Activated CD4-positive, alpha-beta T cell treated with anti-CD3 and anti-CD28 coated beads, Interleukin-2, amount 50 U/mL, for 1 hour (primary cell): ENCODE data around the gene HLA-DPB1.
"Not testable (repeated sequence)": the region's sequence is repeated elsewhere in the genome, so short reads cannot be mapped to it uniquely, and the experiment has no call there.

Experiments
- DNase-seq: peaks from one replicate; pipeline ENCODE4 v3.0.0-alpha.2; 2020

Gene HLA-DPB1

DNA sequence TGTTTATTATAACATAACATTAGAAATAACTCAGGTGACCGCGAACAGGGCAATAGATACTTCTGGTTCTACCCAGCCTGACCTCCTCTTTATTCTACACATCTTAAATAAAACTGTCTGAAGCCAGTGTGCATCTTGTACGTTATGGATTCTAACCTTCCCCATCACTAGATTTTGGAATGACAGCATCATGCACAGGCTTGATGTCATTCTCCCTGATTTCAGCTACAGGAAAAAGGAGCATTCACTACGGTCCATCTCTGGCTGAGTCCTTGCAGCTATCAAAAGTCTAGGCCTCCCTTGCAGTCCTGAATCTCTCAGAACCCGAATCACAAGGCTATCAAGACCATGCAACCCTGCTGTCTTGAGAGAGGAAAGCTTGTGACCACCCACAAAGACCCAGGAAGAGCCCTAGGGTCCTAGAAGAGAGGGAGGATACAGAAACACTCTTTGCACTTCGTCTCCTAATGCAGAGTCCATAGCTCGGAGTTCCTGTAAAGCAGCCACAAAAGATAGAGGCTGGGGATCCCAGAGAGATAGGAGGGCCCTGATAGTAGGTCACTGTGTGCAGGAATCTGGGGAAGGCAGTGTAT is 3.2 kb upstream of the HLA-DPB1 start:
- DNase-seq = no peak

DNA sequence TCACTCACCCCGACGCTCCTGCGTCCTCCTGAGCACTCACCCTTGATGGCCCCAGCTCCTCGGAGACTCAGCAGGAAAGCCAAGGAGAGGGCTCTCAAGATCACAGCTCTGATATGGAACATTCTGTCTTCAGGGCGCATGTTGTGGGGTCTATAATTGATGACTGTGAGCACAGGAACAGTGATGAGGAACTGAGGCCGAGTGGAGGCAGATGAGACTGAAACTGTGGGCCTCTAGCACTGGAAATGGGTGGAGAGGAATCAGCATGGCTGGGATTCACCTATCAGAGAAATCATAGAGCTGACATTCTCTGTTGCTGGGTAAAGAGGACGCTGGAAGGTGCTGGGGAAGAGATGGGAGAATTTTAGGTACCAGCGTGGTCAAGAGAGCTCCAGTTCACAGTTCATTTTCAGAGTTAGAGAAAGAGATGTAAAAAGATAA is 2.3 kb upstream of the HLA-DPB1 start, which contains the start of gene HLA-DPA1:
HLA-DPA1 (minus strand) TSS at position 219 of the 441 bp plus-strand sequence.
- peak; percentile 8 for DNase-seq

- DNase-seq = no peak
Measured at GRCh38 chr6:33075208-33075567, 602 bp upstream of the HLA-DPB1 start.

- DNase-seq = no peak
Measured at GRCh38 chr6:33076406-33076934, 680 bp downstream of the HLA-DPB1 start.

- no peak for DNase-seq
Measured at GRCh38 chr6:33077908-33078307, 2.1 kb downstream of the HLA-DPB1 start.

DNA sequence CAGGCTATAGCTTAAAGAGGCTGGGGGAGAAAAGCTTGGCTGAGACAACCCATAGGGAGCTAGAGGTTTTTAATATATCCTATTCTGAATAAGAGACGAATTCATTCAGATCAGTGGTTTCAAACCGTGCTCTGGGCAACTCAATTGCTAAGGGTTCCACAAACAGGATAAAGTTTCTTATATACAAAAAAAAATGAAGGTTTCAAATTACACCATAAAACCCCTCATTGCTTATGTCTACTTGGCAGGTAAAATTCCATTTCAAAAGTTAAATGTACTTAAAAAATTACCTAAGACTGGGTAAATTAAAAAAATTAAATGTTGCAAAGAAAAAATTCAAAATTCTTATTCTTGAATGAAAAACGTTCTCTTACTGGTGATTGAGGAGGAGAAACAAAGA is 2.7 kb downstream of the HLA-DPB1 start:
- DNase-seq = no peak

- DNase-seq = no peak
Measured at GRCh38 chr6:33078919-33079521, 3.2 kb downstream of the HLA-DPB1 start.

DNA sequence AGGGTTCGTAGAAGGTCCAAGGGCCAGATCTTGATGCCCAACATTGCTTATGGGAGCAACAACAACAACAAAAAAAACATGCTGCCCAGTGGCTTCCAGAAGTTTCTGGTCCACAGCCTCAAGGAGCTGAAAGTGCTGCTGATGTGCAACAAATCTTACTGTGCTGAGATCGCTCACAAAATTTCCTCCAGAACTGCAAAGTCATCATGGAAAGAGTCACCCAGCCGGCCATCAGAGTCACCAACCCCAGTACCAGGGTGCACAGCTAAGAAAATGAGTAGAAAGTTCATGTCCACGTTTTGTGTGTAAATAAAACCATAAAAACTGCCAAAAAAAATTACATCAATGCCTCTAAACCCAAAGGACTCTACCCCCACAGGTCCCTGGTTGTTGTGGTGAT is 3.8 kb downstream of the HLA-DPB1 start:
- no peak for DNase-seq

GRCh38 chr6:33080127-33081089 is 4.6 kb downstream of the HLA-DPB1 start:
- no peak for DNase-seq

DNA sequence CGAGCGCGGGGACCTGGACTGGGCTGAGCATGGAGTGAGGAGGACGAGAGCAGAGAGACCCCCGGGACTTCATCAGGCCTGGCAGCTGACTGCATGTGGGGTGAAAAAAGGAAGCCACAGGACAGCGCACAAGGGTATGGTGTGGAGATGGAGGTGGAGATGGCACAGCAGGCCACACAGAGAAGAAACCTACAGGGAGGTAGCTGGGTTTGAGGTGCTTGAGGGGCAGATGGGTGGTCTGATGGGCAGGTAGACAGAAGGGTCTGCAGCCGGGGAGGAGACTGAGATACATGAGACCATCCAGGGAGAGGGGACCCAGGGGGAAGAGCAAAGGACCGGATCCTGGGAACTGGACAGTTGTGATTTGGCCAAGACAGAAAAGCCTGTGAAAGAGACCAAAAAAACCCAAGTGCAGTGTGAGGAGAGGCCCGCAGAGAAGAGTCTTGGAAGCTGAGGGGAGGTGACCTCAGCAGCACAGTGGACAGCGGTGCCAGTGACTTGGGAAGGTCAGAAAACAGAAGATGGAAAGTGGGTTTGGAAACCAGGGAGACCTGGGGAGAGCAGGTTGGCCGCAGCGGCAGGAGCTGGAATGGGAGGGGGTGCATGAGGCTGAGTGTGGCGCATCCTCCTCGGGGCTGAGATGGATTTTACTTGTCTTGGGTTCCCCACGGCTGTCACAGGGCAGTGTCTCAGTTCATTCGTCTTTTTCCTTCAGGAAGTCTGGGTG is 5.5 kb downstream of the HLA-DPB1 start:
- DNase-seq = no peak

- no peak for DNase-seq
Measured at GRCh38 chr6:33082702-33083101, 6.9 kb downstream of the HLA-DPB1 start.

DNA sequence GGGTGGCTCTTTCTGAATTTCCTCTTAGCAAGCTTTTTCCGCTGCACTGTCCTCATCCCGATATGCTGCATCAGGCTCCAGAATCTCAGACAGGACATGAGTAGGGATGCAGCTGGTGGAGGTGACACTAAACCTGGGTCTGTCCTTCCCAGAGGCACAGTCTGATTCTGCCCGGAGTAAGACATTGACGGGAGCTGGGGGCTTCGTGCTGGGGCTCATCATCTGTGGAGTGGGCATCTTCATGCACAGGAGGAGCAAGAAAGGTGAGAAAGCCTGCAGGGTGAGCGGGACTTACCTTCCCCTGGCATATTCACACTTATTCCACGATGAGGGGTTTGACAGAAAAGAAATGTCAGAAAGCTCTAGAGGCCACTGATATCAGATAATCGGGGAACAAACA is 9.8 kb downstream of the HLA-DPB1 start:
- no peak for DNase-seq

GRCh38 chr6:33088258-33088930 is 12.6 kb downstream of the HLA-DPB1 start:
- no peak for DNase-seq

GRCh38 chr6:33088931-33089620 is 13.3 kb downstream of the HLA-DPB1 start:
- no peak for DNase-seq

DNA sequence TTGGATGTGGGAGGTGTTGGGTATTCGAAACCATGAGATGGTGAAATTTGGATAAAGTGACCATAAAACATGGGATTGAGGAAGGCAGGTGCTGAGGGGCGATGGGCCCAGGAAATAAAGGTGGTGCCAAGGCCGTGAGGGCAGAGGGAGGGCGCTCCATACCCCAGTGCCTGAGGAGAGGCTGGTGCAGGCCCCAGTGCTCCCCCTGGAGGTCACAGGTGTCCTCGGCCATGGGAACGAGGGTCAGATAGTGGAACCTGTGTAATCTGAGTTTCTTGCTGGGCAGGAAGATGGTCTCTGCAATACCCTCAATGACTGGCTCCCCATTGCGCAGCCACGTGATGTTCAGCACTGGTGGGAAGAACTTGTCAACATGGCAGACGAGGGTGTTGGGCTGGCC is 16.2 kb downstream of the HLA-DPB1 start:
- peak; percentile 64 for DNase-seq

DNA sequence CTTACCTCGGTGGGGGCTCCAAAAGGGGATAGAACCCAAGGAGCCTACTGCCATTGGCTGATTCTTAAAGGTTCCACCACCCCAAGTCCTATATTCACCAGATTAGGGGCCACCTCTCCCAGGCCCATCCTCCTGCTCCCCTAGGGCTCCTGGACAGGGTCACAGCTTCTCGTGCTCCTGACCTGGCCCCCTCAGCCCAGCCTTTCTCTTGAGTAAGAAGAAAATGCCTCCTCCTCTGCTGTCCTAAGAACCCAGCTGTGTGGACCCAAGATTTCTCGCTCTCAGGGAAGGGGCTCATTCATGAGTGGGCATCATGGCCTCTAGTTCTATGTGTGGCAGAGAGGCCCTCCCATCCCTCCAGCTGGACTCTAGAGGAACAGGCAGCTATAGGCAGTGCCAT is 16.6 kb downstream of the HLA-DPB1 start:
- no peak for DNase-seq

DNA sequence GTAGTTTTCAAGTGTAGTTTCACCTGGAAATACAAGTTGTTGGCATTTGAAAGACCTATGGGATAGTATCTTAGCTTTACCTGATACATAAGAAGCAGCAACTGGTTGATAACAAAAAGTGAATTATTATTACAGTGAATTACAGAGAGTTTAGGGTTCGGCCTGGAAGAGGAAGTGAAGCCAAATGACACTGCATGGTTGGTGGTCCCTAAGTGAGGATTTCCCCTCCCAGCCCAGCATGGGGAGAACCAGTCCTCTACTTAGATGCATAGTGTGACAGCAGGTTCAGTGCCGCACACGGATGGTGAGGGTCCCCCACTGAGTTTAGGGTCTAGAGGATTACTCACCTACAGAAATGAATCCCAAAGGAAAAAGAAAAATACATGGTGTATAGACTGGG is 18.1 kb downstream of the HLA-DPB1 start:
- no peak for DNase-seq

GRCh38 chr6:33095681-33096080 is 19.9 kb downstream of the HLA-DPB1 start:
- no peak for DNase-seq

GRCh38 chr6:33101121-33101737 is 25.4 kb downstream of the HLA-DPB1 start:
- not testable (repeated sequence) for DNase-seq

GRCh38 chr6:33103776-33104175 is 28.0 kb downstream of the HLA-DPB1 start:
- DNase-seq = no peak

GRCh38 chr6:33104887-33105286 is 29.1 kb downstream of the HLA-DPB1 start:
- DNase-seq = no peak
